Type B pancreatic cell (in vitro differentiated cells): ENCODE results near the gene GRID2. TPM values are rescaled to one million over a fixed set of nuclear protein-coding genes. Genes with fewer than 3 reads are reported as not detected.

Source experiments
- DNase-seq: peaks from one replicate; pipeline ENCODE4 v3.0.0; 2021; ENCODE audit warnings: mixed read lengths; ENCODE audit not compliant: unreplicated experiment; ENCODE audit errors: extremely low spot score
- H3K27ac Mint-ChIP-seq: 2 replicates; pipeline ENCODE4 v1.8.0; 2021; ENCODE audit warnings: mild to moderate bottlenecking, mixed read lengths
- H3K27me3 Mint-ChIP-seq: 2 replicates; pipeline ENCODE4 v1.8.0; 2021; ENCODE audit warnings: mixed read lengths
- H3K36me3 Mint-ChIP-seq: 2 replicates; pipeline ENCODE4 v1.8.0; 2021; ENCODE audit warnings: mixed read lengths
- H3K4me1 Mint-ChIP-seq: one replicate; pipeline ENCODE4 v1.8.0; 2021; ENCODE audit warnings: mixed read lengths; ENCODE audit not compliant: unreplicated experiment
- H3K4me3 Mint-ChIP-seq: 2 replicates; pipeline ENCODE4 v1.8.0; 2021; ENCODE audit warnings: mild to moderate bottlenecking, mixed read lengths
- H3K9me3 Mint-ChIP-seq: 2 replicates; pipeline ENCODE4 v1.8.0; 2021; ENCODE audit warnings: mixed read lengths
- total RNA-seq: library from RNA; stranded (reverse); gene quantifications from 2 replicates; pipeline ENCODE4 v1.2.1, GENCODE V29; 2021; ENCODE audit warnings: low replicate concordance
- TF ChIP-seq, protein P1 (sequence below): fragments of 200-600 bp; sonication (generic); conservative IDR thresholded peaks from 2 replicates; pipeline ENCODE4 v1.5.0; 2021; ENCODE audit warnings: antibody characterized with exemption, mild to moderate bottlenecking

GRID2 gene
- total RNA-seq, 1 donor from 2014 or later: 1.7 TPM

GRCh38 chr4:92279296-92279695, 24.5 kb upstream of the GRID2 start:
- TF ChIP-seq, protein P1, sequence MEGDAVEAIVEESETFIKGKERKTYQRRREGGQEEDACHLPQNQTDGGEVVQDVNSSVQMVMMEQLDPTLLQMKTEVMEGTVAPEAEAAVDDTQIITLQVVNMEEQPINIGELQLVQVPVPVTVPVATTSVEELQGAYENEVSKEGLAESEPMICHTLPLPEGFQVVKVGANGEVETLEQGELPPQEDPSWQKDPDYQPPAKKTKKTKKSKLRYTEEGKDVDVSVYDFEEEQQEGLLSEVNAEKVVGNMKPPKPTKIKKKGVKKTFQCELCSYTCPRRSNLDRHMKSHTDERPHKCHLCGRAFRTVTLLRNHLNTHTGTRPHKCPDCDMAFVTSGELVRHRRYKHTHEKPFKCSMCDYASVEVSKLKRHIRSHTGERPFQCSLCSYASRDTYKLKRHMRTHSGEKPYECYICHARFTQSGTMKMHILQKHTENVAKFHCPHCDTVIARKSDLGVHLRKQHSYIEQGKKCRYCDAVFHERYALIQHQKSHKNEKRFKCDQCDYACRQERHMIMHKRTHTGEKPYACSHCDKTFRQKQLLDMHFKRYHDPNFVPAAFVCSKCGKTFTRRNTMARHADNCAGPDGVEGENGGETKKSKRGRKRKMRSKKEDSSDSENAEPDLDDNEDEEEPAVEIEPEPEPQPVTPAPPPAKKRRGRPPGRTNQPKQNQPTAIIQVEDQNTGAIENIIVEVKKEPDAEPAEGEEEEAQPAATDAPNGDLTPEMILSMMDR: no peak
- Mint-ChIP-seq H3K27ac (no peak overlapping the region), H3K4me3 (no peak overlapping the region), H3K36me3 (no peaks in the 10 kb centered on the region), H3K27me3 (peaks cover 17% of the 10 kb centered on the region), H3K4me1 (no peaks in the 10 kb centered on the region), H3K9me3 (peaks cover 5% of the 10 kb centered on the region)
- no peak for DNase-seq

DNA sequence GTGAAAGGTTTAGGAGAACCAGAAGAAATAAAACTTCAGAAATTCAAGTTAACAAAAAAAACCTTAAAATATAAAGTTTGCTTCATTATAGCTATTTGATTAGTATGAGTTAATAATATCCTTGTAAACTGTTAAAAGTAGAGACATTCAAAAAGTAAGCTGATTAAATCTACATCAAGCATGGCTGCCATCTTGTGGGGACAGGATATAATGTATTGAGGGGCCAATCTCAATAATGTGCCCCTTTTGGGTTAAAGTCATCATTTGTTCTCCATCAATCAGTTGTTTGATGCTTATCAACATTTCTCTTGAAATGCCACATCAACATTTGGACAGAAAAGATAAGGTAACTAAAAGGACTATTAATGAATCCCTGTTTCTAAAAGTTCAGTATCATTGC, 4.6 kb upstream of the GRID2 start:
- H3K36me3 Mint-ChIP-seq: no peaks in the 10 kb centered on the region
- no peak for DNase-seq
- peaks cover 48% of the 10 kb centered on the region for H3K27me3 Mint-ChIP-seq
- H3K4me1 Mint-ChIP-seq: no peaks in the 10 kb centered on the region
- H3K27ac Mint-ChIP-seq: no peak overlapping the region
- no peak overlapping the region for H3K4me3 Mint-ChIP-seq
- H3K9me3 Mint-ChIP-seq: no peaks in the 10 kb centered on the region
- TF ChIP-seq, protein P1: peak; percentile 58

DNA sequence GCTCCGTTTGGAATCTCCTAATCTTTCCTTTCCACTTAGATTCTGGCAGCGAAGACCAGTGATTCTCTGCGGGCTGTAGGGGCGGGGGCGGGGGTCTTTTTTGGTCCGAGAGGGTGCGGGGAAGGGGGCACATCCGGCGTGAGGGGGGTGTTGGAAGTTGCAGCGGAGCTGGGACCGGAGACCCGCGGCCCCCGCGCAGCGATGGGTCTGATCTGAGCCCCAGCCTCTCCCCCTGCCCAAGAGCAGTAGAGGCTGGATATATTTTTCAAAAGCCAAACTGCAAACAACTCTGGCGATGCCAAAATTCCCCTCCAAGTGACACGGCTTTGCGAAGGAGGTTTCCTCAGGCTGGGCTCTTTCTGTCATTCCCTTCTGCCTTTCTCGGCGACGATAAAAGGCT, 355 bp downstream of the GRID2 start:
- H3K27me3 Mint-ChIP-seq: peaks cover 81% of the 10 kb centered on the region
- TF ChIP-seq, protein P1: no peak
- no peak overlapping the region for H3K27ac Mint-ChIP-seq
- DNase-seq: peak; percentile 60
- H3K9me3 Mint-ChIP-seq: no peaks in the 10 kb centered on the region
- H3K36me3 Mint-ChIP-seq: no peaks in the 10 kb centered on the region
- H3K4me1 Mint-ChIP-seq: peaks cover 15% of the 10 kb centered on the region
- peak overlapping the region; percentile 93 for H3K4me3 Mint-ChIP-seq

GRCh38 chr4:92304606-92305005, 840 bp downstream of the GRID2 start:
- Mint-ChIP-seq H3K4me1 (peaks cover 15% of the 10 kb centered on the region), H3K27me3 (peaks cover 76% of the 10 kb centered on the region), H3K4me3 (peak overlapping the region; percentile 93), H3K27ac (peak overlapping the region; percentile 2), H3K36me3 (no peaks in the 10 kb centered on the region), H3K9me3 (no peaks in the 10 kb centered on the region)
- DNase-seq: no peak
- TF ChIP-seq, protein P1: no peak

DNA sequence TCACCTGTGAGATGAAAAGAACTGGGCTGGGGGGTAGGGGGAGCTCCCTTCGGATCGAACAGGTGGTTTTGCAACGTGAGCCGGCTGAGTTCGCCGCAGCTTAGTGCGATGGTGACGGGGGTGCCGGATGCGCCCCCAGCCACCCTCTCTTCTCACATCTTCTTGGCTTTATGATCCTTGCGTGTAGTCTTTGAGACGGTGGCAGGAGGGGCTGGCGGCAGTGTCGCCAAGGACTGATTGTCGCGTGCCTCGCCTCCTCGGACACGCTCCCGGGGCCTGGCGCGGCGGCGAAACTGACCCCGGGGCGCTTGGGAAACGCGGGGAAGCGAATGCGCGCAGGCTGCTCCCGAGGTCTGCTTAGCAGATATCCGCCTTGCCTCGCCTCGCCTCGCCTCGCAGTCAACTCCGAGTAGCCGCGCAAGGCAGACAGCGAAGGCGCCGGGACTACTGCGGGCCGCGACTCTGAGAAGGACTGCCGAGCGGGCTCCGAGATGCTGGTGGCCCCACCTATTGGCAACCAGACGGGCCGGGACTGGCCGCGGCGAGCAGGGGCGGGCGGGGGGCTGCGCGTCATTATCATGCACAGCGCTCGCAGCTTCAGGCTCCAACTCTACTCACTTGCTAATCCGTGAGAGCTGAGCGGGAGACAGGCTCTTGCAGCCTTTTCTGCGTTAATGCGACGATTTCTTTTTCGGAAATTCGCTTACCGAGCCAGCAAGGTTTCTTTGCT, 1.5 kb downstream of the GRID2 start:
- no peaks in the 10 kb centered on the region for H3K36me3 Mint-ChIP-seq
- peak overlapping the region; percentile 93 for H3K4me3 Mint-ChIP-seq
- H3K27me3 Mint-ChIP-seq: peaks cover 75% of the 10 kb centered on the region
- TF ChIP-seq, protein P1: no peak
- peak; percentile 81 for DNase-seq
- H3K27ac Mint-ChIP-seq: peak overlapping the region; percentile 2
- H3K4me1 Mint-ChIP-seq: peaks cover 15% of the 10 kb centered on the region
- no peaks in the 10 kb centered on the region for H3K9me3 Mint-ChIP-seq
